GM19238 (cell line): ENCODE data around the gene VTI1A.
"Not testable (repeated sequence)": the region's sequence is repeated elsewhere in the genome, so short reads cannot be mapped to it uniquely, and the experiment has no call there.

Experiments used
- DNase-seq: peaks from one replicate; pipeline ENCODE4 v3.0.0; 2011; ENCODE audit warnings: low spot score; ENCODE audit not compliant: insufficient read length

Gene VTI1A

DNA sequence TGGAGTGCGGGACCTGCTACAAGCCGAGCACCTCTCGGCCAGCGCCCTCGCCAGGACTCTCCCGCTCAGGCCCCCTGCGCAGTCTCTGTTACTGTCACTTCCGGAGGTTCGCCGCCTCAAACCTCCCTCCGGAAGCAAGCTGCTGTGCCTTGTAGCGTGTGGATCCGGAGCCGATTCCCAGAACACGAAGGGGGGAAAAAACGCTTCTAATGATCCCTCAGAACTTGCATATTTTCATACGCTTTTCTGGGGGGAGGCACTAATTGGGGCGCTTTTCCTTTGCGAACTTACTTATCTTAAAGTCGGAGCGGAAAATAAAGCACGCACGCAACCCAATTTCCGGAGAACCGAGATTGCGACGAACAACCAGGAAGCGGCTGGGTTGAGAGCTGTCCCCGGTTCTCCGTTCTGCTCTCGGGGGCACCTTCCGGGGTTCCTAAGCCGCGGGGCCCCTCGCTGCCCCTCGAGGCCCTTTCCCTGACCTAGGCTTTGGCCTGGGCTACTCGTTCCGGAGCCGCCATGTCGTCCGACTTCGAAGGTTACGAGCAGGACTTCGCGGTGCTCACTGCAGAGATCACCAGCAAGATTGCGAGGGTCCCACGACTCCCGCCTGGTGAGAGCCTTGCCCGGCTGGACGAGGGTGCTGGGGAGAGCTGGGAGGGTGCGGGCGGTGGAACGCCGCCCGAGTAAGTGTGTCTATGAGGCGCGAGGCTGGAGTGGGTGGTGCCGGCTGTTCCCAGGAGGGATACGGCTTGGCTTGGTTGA is at the start of gene VTI1A, which contains the start of gene ZDHHC6:
TSS of gene VTI1A (plus strand) at position 361 of the 765 bp plus-strand sequence. CDS start at position 520, 159 bp downstream.
TSS of gene ZDHHC6 (minus strand) at position 60 of the 765 bp plus-strand sequence. CDS start 1,478 bp downstream, outside the sequence.
- peak; percentile 70 for DNase-seq

DNA sequence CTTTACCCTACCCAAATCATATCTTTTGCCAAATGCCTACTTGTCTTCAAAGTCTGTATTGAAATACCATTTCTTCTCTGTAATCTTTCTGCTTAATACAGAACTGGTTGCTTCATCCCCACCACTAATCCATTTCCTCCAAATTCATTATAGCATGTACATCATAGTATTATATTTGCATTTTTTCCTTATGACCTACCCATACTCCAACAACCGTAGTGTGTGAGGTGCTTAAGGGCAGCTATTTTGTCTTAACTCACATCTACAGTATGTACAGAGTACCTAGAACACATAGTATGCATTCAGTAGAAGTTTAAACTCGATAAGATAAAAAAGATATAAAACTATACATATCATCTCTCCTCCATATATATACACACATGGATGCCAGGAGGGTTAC is 49.4 kb upstream of the VTI1A start:
- no peak for DNase-seq

DNA sequence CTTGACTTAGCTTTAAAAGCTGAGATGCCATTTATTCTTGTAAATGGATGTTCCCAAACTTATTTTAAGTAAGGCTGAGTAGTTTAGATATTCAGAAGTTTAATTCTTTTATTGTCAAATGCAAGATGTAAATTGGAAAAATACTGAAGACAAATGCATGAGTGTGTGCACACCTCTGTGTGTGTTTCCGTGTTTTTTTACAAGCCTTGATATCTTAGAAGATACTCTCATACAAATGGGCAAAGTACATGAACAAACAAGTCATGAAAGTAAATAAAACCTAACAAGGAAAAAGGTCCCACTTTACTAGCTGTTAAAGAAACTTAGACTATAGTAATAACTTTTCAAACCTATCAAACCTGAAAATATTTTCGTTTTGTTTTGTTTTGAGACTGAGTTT is 44.1 kb upstream of the VTI1A start:
- DNase-seq: no peak

DNA sequence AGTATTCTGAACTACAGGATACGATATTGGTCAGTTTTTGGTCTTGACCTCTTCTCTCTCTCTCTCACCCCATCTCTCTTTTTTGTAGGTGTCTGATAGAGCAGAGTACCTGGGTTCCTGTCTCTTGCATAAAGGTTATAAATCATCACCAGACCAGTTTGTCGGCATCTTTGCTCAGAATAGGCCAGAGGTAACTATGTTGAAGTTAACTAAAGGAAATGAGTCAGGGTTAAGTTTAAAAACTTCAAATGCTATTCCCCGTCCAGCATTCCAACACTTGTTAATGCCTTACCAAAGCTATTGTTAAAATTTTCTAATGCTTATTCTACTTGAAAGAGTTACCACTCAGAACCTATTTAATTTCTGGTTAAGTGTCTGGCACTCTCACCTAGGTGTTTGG is 42.4 kb upstream of the VTI1A start:
- DNase-seq: no peak

DNA sequence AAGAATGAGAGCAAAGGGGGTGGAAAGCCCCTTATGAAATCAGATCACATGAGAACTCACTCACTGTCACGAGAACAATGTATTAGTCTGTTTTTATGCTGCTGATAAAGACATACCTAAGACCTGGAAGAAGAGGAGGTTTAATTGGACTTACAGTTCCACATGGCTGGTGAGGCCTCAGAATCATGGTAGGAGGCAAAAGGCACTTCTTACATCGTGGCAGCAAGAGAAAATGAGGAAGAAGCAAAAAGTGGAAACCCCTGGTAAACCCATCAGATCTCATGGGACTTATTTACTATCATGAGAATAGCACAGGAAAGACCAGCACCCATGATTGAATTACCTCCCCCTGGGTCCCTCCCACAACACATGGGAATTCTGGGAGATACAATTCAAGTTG is 40.2 kb upstream of the VTI1A start:
- DNase-seq: not testable (repeated sequence)

DNA sequence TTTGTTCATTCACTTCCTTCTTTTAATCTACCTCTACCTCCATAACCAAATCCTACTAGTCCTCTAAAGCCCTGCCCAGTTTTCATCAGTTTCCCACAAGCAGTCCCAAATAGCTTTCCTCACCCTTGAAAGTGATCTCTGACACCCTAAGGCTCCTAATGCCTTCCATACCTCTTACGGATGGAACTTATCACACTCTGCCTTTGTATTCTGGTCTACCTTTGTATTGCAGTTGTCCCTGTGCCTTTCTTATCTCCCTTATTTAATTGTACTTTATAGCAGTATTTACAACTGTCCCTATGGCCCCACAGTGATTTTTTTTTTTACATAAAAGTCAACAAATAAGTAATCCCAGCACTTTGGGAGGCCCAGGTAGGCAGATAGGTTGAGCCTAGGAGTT is 39.3 kb upstream of the VTI1A start:
- no peak for DNase-seq

DNA sequence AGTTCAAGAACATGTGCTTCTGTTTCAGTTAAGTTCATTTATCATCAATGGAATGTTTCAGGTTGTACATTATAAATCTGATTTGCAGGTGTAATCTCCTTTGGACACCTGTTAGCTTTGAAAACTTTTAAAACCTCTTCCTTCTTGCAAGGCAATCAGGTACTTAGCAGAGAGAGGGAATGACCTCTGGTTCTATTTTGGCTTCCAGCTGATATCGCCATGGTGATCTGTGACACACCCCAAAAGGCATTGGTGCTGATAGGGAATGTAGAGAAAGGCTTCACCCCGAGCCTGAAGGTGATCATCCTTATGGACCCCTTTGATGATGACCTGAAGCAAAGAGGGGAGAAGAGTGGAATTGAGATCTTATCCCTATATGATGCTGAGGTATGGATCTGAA is 37.7 kb upstream of the VTI1A start:
- DNase-seq: no peak

DNA sequence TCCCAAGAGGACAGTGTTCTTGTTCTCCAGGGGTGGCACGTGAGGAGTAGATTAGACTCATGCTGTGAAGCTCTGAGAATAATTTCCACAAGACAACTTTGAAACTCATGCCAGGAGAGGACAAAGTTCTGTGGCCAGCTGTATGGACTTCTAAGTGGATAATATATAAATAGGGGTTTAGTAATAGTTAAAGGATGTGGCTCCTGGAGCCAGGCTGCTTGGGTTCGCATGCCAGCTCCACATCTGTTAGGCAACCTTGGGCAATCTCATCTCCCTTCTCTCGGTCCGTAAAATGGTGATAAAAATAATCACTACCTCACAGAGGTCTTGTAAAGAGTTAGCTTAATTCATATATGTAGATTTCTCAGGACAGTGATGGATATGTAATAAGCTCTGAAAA is 37.3 kb upstream of the VTI1A start:
- DNase-seq: no peak

DNA sequence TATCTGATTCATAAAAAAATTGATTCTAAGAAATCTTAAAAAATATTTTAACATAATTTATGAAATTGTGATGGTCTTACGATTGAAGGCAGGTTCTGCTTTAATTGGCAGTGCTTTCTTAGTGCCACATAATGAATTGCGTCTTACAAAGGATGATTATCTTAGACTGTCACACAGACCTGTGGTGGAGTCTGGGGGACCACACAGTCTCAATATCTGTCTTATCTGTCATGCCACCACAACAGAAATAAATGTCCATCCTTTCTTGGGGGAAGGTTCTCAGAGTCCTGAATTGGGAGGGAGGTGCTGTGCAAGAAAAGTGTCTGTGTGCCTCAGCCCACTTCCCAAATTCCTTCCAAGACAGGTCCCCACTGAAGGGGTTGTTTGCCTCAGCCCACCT is 34.3 kb upstream of the VTI1A start:
- no peak for DNase-seq

DNA sequence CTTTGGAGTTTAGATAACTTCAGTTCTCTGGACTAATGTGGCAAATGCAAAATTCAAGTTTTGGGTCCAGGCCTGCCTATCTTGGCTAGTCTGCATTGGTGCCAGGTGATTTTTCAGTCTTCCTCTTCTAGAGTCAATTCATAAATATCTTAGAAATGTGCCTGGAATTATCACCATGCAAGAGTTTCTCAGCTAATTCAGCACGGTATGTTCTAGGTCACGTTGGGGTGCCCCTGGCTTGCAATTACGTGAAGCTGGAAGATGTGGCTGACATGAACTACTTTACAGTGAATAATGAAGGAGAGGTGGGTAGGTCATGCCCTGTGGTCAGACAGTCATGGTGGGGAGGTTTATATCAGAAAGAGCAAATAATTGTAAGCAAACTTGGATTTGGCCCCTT is 25.3 kb upstream of the VTI1A start:
- DNase-seq: no peak

DNA sequence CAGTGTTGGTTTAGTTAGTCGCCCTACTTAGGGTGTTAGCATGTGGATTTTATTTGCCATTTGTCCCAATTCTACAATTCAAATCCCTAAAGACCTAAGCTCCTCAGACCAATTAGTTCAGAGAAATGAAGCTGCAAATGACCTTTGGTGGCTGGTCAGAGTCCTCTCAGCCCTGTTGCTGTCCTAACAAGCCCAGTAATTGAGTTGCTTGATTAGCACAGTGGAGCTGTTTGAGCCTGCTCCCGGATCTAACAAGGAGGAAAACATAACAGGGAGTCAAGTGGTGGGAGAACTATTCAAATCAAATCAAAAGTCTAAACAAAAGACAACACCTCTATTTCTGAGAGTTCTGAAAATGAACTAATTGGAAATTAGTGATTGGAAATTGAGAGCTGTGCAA is 22.4 kb upstream of the VTI1A start:
- no peak for DNase-seq

DNA sequence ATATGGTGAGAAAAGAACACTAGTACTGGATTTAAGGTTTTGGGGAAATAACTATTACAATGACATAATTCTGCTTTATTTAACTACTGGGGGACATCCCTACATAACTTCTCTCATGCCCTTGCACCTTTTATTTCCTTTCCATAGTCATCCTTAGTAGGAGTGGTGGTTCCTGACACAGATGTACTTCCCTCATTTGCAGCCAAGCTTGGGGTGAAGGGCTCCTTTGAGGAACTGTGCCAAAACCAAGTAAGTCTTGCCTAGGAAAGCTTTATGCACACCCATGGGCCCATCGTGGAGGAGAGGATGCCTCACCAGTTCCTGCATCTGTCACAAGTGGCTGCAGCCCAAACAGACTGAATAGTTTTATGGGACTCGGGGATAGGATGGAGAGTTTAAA is 20.9 kb upstream of the VTI1A start:
- no peak for DNase-seq

DNA sequence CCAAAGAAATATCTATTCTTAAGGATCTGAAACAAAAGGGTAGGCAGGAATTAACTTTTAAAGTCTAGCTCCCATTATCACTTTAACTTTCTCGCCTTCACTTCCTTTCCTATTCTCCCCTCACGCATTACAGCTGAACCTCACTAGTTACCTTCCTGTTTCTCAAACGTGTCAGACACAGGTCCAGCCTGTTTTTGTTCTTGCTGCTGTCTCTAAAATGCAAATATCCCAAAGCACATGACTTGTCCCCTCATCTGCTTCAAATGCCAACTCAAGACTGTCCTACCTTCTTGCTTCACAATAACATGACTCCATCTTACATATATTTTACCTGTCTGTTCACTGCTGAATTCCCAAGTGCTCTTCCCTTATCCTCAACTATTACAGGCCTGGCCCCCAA is 17.9 kb upstream of the VTI1A start:
- DNase-seq: no peak

DNA sequence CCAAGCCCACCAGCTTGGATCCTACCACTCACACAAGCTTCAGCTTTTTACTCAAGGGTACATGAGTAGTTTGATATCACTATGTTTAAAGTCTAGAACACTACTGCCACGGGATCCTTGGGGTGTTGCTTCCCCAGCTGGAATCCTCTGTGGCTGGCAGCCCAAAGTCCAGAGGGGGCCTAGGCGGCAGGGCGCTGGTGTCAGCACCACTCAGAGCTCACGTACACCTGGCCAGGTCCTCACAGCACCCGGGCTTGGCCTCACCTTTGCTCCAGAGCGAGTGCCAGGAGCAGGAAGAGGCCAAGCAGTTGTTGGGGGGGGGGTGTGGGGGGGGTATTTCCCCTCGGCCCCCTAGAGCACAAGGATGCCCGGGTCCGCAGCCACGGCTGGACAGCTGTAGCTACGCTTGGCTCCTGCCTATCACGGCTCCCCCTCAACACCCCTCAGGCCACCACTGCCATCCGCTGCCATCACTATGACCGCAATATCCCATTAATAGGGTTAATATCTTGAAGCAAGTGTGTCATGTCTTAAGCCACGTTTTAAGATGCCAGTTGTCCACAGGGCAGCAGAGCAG is 17.3 kb upstream of the VTI1A start:
- no peak for DNase-seq

DNA sequence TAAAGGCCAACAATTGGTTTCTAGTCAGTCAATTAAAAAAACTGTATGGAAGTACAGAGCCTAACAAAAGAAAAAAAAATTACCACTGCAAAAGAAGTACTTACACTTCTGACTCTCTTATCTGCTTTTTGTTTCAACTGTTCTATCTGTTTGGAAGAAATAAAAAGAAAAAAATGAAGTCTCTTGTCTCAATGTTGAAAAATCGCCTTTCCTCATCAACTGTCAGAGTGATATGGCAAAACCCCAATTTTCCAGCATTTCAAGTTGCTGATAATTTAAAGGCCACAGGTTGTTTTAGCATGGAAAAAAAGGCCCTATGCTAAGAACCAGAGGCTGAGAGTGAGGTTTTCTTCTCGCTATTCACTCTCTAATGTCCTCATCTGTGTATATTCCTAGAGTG is 13.9 kb upstream of the VTI1A start:
- no peak for DNase-seq

DNA sequence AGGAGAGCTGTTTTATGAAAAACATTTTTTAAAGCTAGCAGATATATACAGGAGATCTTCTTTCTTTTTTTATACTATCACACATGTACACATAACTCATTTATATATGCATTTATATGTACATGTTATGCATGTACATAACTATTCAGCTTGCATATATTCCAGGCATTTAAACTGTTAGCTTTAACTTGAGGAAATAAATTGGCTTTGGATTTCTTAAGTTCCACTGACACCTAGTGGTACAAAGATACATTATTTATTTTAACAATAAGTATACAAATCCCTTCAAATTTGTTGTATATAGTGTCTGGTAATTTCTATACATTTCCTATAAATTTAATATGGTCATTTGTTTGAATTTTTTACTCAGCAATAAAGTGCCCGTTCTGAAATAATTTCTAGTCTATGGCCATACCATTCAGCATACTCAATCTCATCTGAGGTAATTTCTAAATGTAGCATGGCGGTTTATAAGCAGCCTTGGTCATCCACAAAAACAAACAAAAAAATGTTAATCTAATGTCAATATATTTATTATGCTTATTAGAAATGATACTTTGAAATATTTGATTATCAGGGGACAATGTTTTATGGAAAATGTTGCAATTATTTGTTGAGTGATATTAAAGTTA is 11.9 kb upstream of the VTI1A start:
- no peak for DNase-seq

DNA sequence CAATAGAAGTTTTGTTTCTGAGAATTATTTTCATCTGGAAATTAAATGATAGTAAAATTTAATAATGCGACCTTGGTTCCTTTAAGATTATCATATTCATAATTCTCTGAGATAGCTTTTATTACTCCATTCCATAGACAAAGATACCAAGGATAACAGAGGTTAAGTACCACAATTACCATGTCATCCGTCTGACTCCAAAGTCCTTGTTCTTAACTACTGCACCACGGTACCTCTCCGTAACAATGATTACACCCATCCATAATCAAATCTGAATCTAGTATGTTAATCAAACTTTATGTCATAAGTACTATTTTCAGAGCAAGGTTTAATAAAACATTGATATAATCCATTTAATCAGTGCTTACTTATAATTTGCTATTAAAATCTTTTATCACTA is 8.7 kb upstream of the VTI1A start:
- no peak for DNase-seq

DNA sequence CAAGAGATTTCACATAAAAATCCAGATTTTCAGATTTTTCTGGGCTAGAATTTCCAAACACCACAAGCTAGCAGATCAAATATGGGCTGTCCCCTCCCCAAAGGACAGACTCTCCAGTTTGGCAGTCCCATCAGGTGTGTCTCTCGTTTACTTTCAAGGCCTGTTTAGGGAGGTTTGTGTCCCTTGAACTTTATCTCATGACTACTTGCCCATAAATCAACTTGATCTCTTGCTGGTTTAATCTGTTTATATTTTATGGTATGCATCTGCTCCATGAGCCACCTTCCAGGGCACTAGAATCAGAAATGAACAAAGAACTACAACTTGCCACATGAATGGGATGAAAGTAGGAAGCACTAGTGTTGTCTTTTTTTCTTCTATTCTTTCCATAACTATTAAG is 5.5 kb upstream of the VTI1A start:
- no peak for DNase-seq

DNA sequence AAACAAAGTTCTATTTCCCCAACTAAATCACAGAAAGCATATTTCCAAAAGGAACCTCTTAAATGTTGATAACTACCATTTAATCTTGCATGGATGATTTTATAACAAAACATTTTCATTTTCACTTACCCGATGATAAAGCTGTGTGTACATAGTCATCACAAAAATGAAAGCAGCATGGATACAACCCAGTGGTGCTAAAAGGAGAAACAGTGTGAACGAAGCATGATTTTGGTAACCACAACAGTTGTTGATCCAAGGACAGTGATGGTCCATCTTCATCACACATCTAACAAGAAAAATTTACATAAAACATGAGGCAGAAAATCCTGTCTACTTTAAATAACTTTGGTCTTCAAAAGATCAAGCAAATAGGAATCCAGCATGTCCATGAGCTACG is 5.0 kb upstream of the VTI1A start:
- DNase-seq: no peak

DNA sequence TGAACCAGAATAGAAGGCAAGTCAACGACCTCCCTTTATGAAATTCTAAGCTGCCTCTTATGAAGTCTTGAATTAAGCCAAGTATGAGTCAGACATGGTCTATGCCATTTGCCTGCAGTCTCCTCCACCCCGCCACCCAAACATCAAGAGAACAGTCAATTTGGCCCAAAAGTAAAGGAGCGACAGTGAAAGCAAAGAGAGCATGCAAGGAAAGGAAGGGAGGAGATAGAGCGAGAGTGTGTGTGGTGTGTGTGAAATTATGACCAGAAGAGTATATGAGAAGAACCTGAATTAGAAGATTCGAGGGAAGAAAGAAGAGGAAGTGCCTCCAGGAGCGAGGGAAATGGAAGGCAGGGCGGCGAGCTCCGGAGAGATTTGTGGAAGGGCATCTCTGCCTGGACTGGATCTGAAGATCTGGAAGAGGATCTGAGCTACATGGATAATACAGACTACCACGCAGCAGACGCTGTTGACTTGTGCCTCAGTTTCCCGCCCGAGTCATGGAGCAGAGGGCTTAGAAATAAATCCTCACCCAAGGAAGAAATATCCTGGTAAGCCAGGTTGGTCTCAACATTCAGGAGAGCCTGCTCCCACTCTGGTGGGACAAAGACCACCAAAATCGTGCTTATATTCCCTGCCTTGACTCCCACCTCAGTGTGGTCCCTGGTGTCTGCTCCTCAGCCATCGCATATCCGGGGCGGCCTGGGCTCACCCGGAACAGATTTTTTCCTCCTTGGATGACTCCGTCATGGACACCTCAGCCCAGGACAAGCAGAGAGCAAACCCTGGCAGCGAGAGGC is 760 bp upstream of the VTI1A start:
- no peak for DNase-seq

DNA sequence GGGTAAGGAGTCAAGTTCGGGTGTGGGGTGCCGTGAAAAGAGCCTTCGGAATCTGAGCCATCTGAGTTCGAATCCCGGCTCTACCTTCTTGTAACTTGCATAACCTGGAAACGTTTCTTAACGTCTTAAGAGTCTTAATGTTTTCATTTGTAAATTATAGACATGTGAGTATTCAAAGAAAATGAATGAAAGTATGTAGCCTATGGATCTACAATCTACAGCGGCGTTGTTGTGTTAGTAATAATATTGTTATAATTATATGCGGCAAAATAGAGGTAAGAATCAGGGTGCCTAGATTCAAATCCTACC is 559 bp downstream of the VTI1A start:
- no peak for DNase-seq

DNA sequence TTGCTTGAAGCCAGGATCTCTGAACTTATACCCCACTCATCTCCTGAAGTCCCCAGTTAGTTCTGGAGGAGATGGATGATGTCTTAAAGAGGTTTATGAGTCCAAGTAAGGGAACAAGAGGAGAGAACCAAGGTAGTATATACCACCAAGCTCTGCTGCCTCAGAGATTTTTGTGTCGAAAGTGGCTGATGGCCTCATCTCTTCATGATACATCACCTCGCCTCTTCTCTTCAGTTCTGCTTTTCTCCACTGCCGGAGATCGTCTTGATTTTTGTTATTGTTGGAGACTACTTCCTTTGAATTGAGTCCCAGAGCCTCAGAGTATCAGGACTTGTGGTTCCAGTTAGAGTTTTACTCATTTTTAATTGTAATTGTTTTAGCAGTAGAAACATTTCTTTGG is 1.9 kb downstream of the VTI1A start:
- DNase-seq: no peak
